ENCODE measurements around the gene MAPK12. TPM values are rescaled to one million over a fixed set of nuclear protein-coding genes. Genes with fewer than 3 reads are reported as not detected.

Gene MAPK12
- total RNA-seq, 1 donor from 2014 or later = 33.4 TPM

DNA sequence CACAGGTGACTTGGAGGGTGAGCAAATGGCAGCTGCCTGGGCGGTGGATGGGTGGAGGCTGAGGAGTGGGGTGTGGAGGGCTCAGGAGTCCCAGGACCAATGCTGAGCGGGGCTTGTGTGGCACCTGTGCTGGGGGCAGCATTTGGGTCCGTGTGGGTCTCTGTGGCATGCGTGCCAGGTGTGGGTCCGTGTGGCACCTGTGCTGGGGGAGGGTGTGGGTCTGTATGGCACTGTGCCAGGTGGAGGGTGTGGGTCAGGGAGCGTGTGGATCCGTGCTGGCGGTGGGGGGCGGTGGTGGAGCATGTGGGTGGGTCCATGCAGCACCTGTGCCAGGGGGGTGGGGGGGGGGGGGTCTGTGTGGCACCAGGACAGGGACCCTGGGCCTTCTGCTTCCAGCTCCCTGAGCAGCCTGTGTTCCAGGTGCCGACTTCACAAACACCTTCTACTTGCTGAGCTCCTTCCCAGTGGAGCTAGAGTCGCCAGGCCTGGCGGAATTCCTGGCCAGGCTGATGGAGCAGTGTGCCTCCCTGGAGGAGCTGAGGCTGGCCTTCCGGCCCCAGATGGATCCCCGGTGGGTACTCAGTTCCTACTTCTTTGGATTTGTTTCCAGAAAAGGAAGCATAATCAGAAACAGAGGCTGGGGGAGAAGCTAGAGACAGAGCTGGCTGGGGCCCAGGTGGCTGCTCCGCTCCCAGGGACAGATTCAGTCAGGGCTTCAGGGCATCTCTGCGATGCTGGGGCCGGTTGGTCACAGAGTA, 46.0 kb downstream of the MAPK12 start:
- DNase-seq (ENCODE audit: low spot score) = no peak
- TF ChIP-seq CTCF (IDR thresholded peaks at IDR 0.05; ENCODE audit: unreplicated experiment) = no peak
- no peak overlapping the region for H3K4me3 Mint-ChIP-seq (ENCODE audit: unreplicated experiment)
- no peak overlapping the region for H3K27ac Mint-ChIP-seq (ENCODE audit: unreplicated experiment)
- no peaks in the 10 kb centered on the region for H3K4me1 Mint-ChIP-seq (ENCODE audit: unreplicated experiment)
- H3K27me3 Mint-ChIP-seq (ENCODE audit: unreplicated experiment) = peaks cover 11% of the 10 kb centered on the region
- no peaks in the 10 kb centered on the region for H3K9me3 Mint-ChIP-seq (ENCODE audit: unreplicated experiment)
- H3K36me3 Mint-ChIP-seq (ENCODE audit: low read depth, unreplicated experiment) = peaks cover 33% of the 10 kb centered on the region

- DNase-seq (ENCODE audit: low spot score) = no peak
- no peak for TF ChIP-seq CTCF (IDR thresholded peaks at IDR 0.05; ENCODE audit: unreplicated experiment)
- no peaks in the 10 kb centered on the region for H3K9me3 Mint-ChIP-seq (ENCODE audit: unreplicated experiment)
- no peaks in the 10 kb centered on the region for H3K4me1 Mint-ChIP-seq (ENCODE audit: unreplicated experiment)
- H3K27ac Mint-ChIP-seq (ENCODE audit: unreplicated experiment) = no peak overlapping the region
- H3K27me3 Mint-ChIP-seq (ENCODE audit: unreplicated experiment) = peaks cover 12% of the 10 kb centered on the region
- H3K4me3 Mint-ChIP-seq (ENCODE audit: unreplicated experiment) = peak overlapping the region; percentile 63
- peaks cover 37% of the 10 kb centered on the region for H3K36me3 Mint-ChIP-seq (ENCODE audit: low read depth, unreplicated experiment)
Measured at GRCh38 chr22:50213263-50213662, 48.2 kb downstream of the MAPK12 start.

DNA sequence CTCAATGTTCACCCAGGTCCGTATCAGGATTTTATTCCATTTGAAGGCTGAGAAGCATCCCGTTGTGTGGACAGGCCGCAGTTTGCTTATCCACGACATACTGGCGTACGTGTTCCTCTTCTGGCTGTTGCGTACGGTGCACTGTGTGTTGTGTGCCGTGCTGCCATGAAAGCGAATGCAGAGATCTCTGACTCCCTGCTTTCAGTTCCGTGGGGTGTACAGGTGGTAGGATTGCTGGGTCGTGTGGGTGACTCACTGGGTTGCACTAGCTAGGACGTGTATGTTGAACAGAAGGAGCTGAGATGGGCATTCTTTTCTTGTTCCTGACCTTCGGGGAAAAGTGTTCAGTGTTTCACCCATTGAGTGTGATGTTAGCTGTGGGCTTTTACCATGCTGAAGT, 50.3 kb downstream of the MAPK12 start:
- DNase-seq (ENCODE audit: low spot score) = no peak
- Mint-ChIP-seq H3K36me3 (ENCODE audit: low read depth, unreplicated experiment) (peaks cover 32% of the 10 kb centered on the region), H3K4me3 (ENCODE audit: unreplicated experiment) (peak overlapping the region; percentile 77), H3K4me1 (ENCODE audit: unreplicated experiment) (no peaks in the 10 kb centered on the region), H3K27me3 (ENCODE audit: unreplicated experiment) (peaks cover 9% of the 10 kb centered on the region), H3K27ac (ENCODE audit: unreplicated experiment) (no peak overlapping the region), H3K9me3 (ENCODE audit: unreplicated experiment) (no peaks in the 10 kb centered on the region)
- TF ChIP-seq CTCF (IDR thresholded peaks at IDR 0.05; ENCODE audit: unreplicated experiment) = no peak

- no peak for DNase-seq (ENCODE audit: low spot score)
- H3K27me3 Mint-ChIP-seq (ENCODE audit: unreplicated experiment) = peaks cover 9% of the 10 kb centered on the region
- H3K9me3 Mint-ChIP-seq (ENCODE audit: unreplicated experiment) = no peaks in the 10 kb centered on the region
- H3K36me3 Mint-ChIP-seq (ENCODE audit: low read depth, unreplicated experiment) = peaks cover 28% of the 10 kb centered on the region
- no peak overlapping the region for H3K27ac Mint-ChIP-seq (ENCODE audit: unreplicated experiment)
- no peaks in the 10 kb centered on the region for H3K4me1 Mint-ChIP-seq (ENCODE audit: unreplicated experiment)
- no peak for TF ChIP-seq CTCF (IDR thresholded peaks at IDR 0.05; ENCODE audit: unreplicated experiment)
- no peak overlapping the region for H3K4me3 Mint-ChIP-seq (ENCODE audit: unreplicated experiment)
Measured at GRCh38 chr22:50210378-50211139, 50.9 kb downstream of the MAPK12 start.

GRCh38 chr22:50209893-50210292, 51.6 kb downstream of the MAPK12 start:
- no peaks in the 10 kb centered on the region for H3K4me1 Mint-ChIP-seq (ENCODE audit: unreplicated experiment)
- peaks cover 30% of the 10 kb centered on the region for H3K36me3 Mint-ChIP-seq (ENCODE audit: low read depth, unreplicated experiment)
- H3K27me3 Mint-ChIP-seq (ENCODE audit: unreplicated experiment) = peaks cover 9% of the 10 kb centered on the region
- H3K27ac Mint-ChIP-seq (ENCODE audit: unreplicated experiment) = no peak overlapping the region
- peak; percentile 80 for TF ChIP-seq CTCF (IDR thresholded peaks at IDR 0.05; ENCODE audit: unreplicated experiment)
- H3K9me3 Mint-ChIP-seq (ENCODE audit: unreplicated experiment) = no peaks in the 10 kb centered on the region
- peak overlapping the region; percentile 61 for H3K4me3 Mint-ChIP-seq (ENCODE audit: unreplicated experiment)
- DNase-seq (ENCODE audit: low spot score) = peak; percentile 69
